Measurements from ENCODE around the gene PCK1.

PCK1 gene

GRCh38 chr20:57610261-57610952, 49.5 kb downstream of the PCK1 start:
- Histone ChIP-seq H3K4me3 (ENCODE audit: low read length in 2 of 2) (no peak overlapping the region), H3K27me3 (ENCODE audit: control insufficient read depth in 1 of 2, insufficient read depth in 2 of 2, low read length in 2 of 2) (peaks cover 2 to 11% of the 10 kb centered on the region in 2 donors), H3K9me3 (ENCODE audit: control insufficient read depth in 2 of 2, low read length in 2 of 2) (no peaks in the 10 kb centered on the region), H3K27ac (ENCODE audit: low read length) (no peak overlapping the region), H3K36me3 (ENCODE audit: control insufficient read depth in 2 of 2, insufficient read depth in 2 of 2, low read length in 2 of 2) (no peaks in the 10 kb centered on the region), H3K4me1 (ENCODE audit: control insufficient read depth, insufficient read depth, low read length) (no peaks in the 10 kb centered on the region), H3K9ac (ENCODE audit: low read length in 2 of 2) (no peak overlapping the region)

- Histone ChIP-seq H3K4me3 (ENCODE audit: low read length in 2 of 2) (no peak overlapping the region), H3K9me3 (ENCODE audit: control insufficient read depth in 2 of 2, low read length in 2 of 2) (no peaks in the 10 kb centered on the region), H3K27ac (ENCODE audit: low read length) (no peak overlapping the region), H3K9ac (ENCODE audit: low read length in 2 of 2) (no peak overlapping the region), H3K27me3 (ENCODE audit: control insufficient read depth in 1 of 2, insufficient read depth in 2 of 2, low read length in 2 of 2) (peaks cover 2 to 11% of the 10 kb centered on the region in 2 donors), H3K36me3 (ENCODE audit: control insufficient read depth in 2 of 2, insufficient read depth in 2 of 2, low read length in 2 of 2) (no peaks in the 10 kb centered on the region), H3K4me1 (ENCODE audit: control insufficient read depth, insufficient read depth, low read length) (no peaks in the 10 kb centered on the region)
Measured at GRCh38 chr20:57611586-57612311, 50.8 kb downstream of the PCK1 start.

- H3K4me1 ChIP-seq (ENCODE audit: control insufficient read depth, insufficient read depth, low read length) = no peaks in the 10 kb centered on the region
Measured at GRCh38 chr20:57612436-57612835, 51.5 kb downstream of the PCK1 start.

GRCh38 chr20:57612916-57613315, 52.0 kb downstream of the PCK1 start:
- no peaks in the 10 kb centered on the region for H3K4me1 ChIP-seq (ENCODE audit: control insufficient read depth, insufficient read depth, low read length)
- H3K9ac ChIP-seq (ENCODE audit: low read length in 2 of 2) = no peak overlapping the region
- no peak overlapping the region for H3K27ac ChIP-seq (ENCODE audit: low read length)
- H3K4me3 ChIP-seq (ENCODE audit: low read length in 2 of 2) = no peak overlapping the region
- peaks cover 2 to 11% of the 10 kb centered on the region in 2 donors for H3K27me3 ChIP-seq (ENCODE audit: control insufficient read depth in 1 of 2, insufficient read depth in 2 of 2, low read length in 2 of 2)
- no peaks in the 10 kb centered on the region for H3K36me3 ChIP-seq (ENCODE audit: control insufficient read depth in 2 of 2, insufficient read depth in 2 of 2, low read length in 2 of 2)
- H3K9me3 ChIP-seq (ENCODE audit: control insufficient read depth in 2 of 2, low read length in 2 of 2) = no peaks in the 10 kb centered on the region

More at GRCh38 chr20:57612436-57612835, 51.5 kb downstream of the PCK1 start:
- Histone ChIP-seq H3K36me3 (ENCODE audit: control insufficient read depth in 2 of 2, insufficient read depth in 2 of 2, low read length in 2 of 2) (no peaks in the 10 kb centered on the region), H3K9ac (ENCODE audit: low read length in 2 of 2) (no peak overlapping the region), H3K4me3 (ENCODE audit: low read length in 2 of 2) (no peak overlapping the region), H3K27me3 (ENCODE audit: control insufficient read depth in 1 of 2, insufficient read depth in 2 of 2, low read length in 2 of 2) (peaks cover 2 to 11% of the 10 kb centered on the region in 2 donors), H3K27ac (ENCODE audit: low read length) (no peak overlapping the region), H3K9me3 (ENCODE audit: control insufficient read depth in 2 of 2, low read length in 2 of 2) (no peaks in the 10 kb centered on the region)

- Histone ChIP-seq H3K4me3 (ENCODE audit: low read length in 2 of 2) (no peak overlapping the region), H3K27ac (ENCODE audit: low read length) (no peak overlapping the region), H3K4me1 (ENCODE audit: control insufficient read depth, insufficient read depth, low read length) (no peaks in the 10 kb centered on the region), H3K9me3 (ENCODE audit: control insufficient read depth in 2 of 2, low read length in 2 of 2) (no peaks in the 10 kb centered on the region), H3K9ac (ENCODE audit: low read length in 2 of 2) (no peak overlapping the region), H3K27me3 (ENCODE audit: control insufficient read depth in 1 of 2, insufficient read depth in 2 of 2, low read length in 2 of 2) (peaks cover 2 to 8% of the 10 kb centered on the region in 2 donors), H3K36me3 (ENCODE audit: control insufficient read depth in 2 of 2, insufficient read depth in 2 of 2, low read length in 2 of 2) (no peaks in the 10 kb centered on the region)
Measured at GRCh38 chr20:57613481-57613921, 52.6 kb downstream of the PCK1 start.

DNA sequence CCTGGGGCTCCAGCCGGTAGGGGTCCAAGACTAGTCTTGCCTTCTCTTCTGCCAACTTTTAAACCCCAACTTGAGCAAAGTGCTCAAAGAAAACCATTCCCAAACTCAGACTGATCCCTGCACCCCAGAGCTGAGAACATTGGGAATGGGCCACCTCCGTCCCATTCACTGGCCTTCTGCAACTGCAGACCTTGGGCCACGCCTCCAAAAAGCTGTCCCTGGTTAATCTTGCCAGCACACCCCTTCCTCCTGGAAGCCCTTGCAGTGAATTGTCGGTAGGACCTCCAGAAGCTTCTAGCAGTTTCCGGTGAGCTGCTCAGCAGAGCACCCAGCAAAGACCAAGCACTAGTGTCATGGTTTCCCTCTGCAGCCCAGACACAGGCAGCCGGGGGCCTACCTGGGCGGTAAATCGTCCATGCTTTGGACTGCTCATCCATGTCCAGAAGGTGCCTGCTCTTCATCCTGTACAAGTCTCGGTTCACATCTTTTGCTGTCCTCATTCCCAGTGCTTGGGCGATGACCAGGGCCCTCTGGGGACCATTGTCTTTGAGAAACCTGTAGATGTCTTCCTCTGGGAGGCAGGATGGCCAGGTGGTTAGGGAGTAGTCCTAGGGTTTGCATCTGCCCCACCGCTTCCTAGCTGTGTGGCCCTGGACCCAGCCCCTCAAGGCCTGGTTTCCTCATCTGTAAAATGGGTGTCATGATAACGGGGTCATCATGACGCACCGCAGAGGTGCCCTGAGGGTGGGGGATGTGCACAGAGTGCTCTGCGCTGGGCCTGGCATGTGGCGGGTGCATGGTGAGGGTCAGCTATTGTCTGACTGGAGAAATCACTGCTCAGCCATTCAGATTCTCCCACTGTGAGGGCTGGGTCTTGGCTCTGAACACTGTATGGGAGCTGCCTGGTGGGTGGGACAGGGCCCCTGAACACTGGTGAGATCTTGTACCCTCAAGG, 53.9 kb downstream of the PCK1 start:
- no peak overlapping the region for H3K27ac ChIP-seq (ENCODE audit: low read length)
- H3K9me3 ChIP-seq (ENCODE audit: control insufficient read depth in 2 of 2, low read length in 2 of 2) = no peaks in the 10 kb centered on the region
- H3K36me3 ChIP-seq (ENCODE audit: control insufficient read depth in 2 of 2, insufficient read depth in 2 of 2, low read length in 2 of 2) = no peaks in the 10 kb centered on the region
- peaks cover 0 to 2% of the 10 kb centered on the region in 2 donors for H3K27me3 ChIP-seq (ENCODE audit: control insufficient read depth in 1 of 2, insufficient read depth in 2 of 2, low read length in 2 of 2)
- H3K4me1 ChIP-seq (ENCODE audit: control insufficient read depth, insufficient read depth, low read length) = no peaks in the 10 kb centered on the region
- H3K4me3 ChIP-seq (ENCODE audit: low read length in 2 of 2) = no peak overlapping the region
- no peak overlapping the region for H3K9ac ChIP-seq (ENCODE audit: low read length in 2 of 2)

GRCh38 chr20:57615445-57615811, 54.5 kb downstream of the PCK1 start:
- no peaks in the 10 kb centered on the region for H3K27me3 ChIP-seq (ENCODE audit: control insufficient read depth in 1 of 2, insufficient read depth in 2 of 2, low read length in 2 of 2)
- H3K4me3 ChIP-seq (ENCODE audit: low read length in 2 of 2) = no peak overlapping the region
- H3K9ac ChIP-seq (ENCODE audit: low read length in 2 of 2) = no peak overlapping the region
- H3K4me1 ChIP-seq (ENCODE audit: control insufficient read depth, insufficient read depth, low read length) = no peaks in the 10 kb centered on the region
- H3K27ac ChIP-seq (ENCODE audit: low read length) = no peak overlapping the region
- no peaks in the 10 kb centered on the region for H3K36me3 ChIP-seq (ENCODE audit: control insufficient read depth in 2 of 2, insufficient read depth in 2 of 2, low read length in 2 of 2)
- no peaks in the 10 kb centered on the region for H3K9me3 ChIP-seq (ENCODE audit: control insufficient read depth in 2 of 2, low read length in 2 of 2)

DNA sequence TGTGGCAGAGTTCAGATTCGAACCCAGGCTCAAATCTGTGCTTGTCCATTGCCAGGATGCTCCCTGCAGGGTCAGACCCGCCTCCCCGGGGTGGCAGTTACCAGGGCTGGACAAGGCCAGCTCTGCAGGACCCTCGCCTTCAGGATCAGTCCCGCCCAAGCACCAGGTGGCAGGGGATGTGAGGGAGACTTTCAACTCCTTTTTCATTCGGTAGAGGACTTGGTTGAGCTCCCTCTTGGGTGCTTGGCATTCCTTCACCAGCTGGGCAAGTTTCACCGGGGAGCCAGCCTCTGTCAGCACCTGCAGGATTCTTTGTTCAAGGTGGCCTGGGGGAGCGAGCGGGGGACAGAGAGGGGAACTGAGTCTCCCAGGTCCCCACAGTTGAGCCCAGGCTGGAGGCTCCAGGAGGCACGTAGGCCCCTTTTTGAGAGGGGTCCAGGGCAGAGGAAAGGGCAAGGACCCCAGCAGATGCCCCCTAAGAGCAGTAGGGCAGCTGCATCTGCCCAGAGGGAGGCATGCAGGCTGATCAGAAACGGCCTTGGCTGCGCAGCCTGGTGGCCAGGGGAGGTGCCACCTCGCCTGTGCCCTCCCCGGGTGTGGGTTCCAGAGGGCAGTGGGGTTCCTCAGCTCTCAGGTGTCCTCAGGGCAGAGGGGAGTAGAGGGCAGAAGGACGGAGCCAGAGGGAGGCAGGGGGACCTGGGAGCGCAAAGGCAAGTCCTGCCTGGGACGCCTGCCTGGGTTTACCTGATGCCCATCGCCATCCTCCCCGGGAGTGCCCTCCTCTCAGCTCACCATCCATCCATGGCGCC, 55.4 kb downstream of the PCK1 start:
- no peaks in the 10 kb centered on the region for H3K4me1 ChIP-seq (ENCODE audit: control insufficient read depth, insufficient read depth, low read length)
- no peaks in the 10 kb centered on the region for H3K36me3 ChIP-seq (ENCODE audit: control insufficient read depth in 2 of 2, insufficient read depth in 2 of 2, low read length in 2 of 2)
- H3K9ac ChIP-seq (ENCODE audit: low read length in 2 of 2) = no peak overlapping the region
- H3K9me3 ChIP-seq (ENCODE audit: control insufficient read depth in 2 of 2, low read length in 2 of 2) = no peaks in the 10 kb centered on the region
- H3K4me3 ChIP-seq (ENCODE audit: low read length in 2 of 2) = no peak overlapping the region
- H3K27ac ChIP-seq (ENCODE audit: low read length) = no peak overlapping the region
- peaks cover 0 to 3% of the 10 kb centered on the region in 2 donors for H3K27me3 ChIP-seq (ENCODE audit: control insufficient read depth in 1 of 2, insufficient read depth in 2 of 2, low read length in 2 of 2)

GRCh38 chr20:57617079-57617795, 56.3 kb downstream of the PCK1 start:
- no peaks in the 10 kb centered on the region for H3K9me3 ChIP-seq (ENCODE audit: control insufficient read depth in 2 of 2, low read length in 2 of 2)
- H3K4me3 ChIP-seq (ENCODE audit: low read length in 2 of 2) = no peak overlapping the region
- H3K9ac ChIP-seq (ENCODE audit: low read length in 2 of 2) = no peak overlapping the region
- no peaks in the 10 kb centered on the region for H3K4me1 ChIP-seq (ENCODE audit: control insufficient read depth, insufficient read depth, low read length)
- no peaks in the 10 kb centered on the region for H3K36me3 ChIP-seq (ENCODE audit: control insufficient read depth in 2 of 2, insufficient read depth in 2 of 2, low read length in 2 of 2)
- no peak overlapping the region for H3K27ac ChIP-seq (ENCODE audit: low read length)
- peaks cover 0 to 7% of the 10 kb centered on the region in 2 donors for H3K27me3 ChIP-seq (ENCODE audit: control insufficient read depth in 1 of 2, insufficient read depth in 2 of 2, low read length in 2 of 2)

All from stomach smooth muscle (tissue), 2 donors.